Neural crest cell (in vitro differentiated cells): ENCODE data around the gene EMD. TPM values are rescaled to one million over a fixed set of nuclear protein-coding genes. Genes with fewer than 3 reads are reported as not detected.

Experiments
- DNase-seq: peaks from one replicate; pipeline ENCODE4 v3.0.0; 2021; ENCODE audit warnings: low read depth, mixed read lengths, low spot score
- H3K27ac Mint-ChIP-seq: one replicate; pipeline ENCODE4 v1.8.0; 2021; ENCODE audit warnings: mild to moderate bottlenecking, mixed read lengths; ENCODE audit not compliant: unreplicated experiment
- H3K27me3 Mint-ChIP-seq: 2 replicates; pipeline ENCODE4 v1.8.0; 2021; ENCODE audit warnings: low read depth, mild to moderate bottlenecking, mixed read lengths
- H3K36me3 Mint-ChIP-seq: 2 replicates; pipeline ENCODE4 v1.8.0; 2021; ENCODE audit warnings: low read depth, mild to moderate bottlenecking, mixed read lengths
- H3K4me1 Mint-ChIP-seq: 2 replicates; pipeline ENCODE4 v1.8.0; 2021; ENCODE audit warnings: mixed read lengths
- H3K4me3 Mint-ChIP-seq: one replicate; pipeline ENCODE4 v1.8.0; 2021; ENCODE audit warnings: mild to moderate bottlenecking, mixed read lengths
- H3K9me3 Mint-ChIP-seq: 2 replicates; pipeline ENCODE4 v1.8.0; 2021; ENCODE audit warnings: mixed read lengths
- total RNA-seq: library from RNA; stranded (reverse); gene quantifications from 2 replicates; pipeline ENCODE4 v1.2.1, GENCODE V29; 2021
- TF ChIP-seq, protein P1 (sequence below): fragments of 200-600 bp; sonication (generic); conservative IDR thresholded peaks from 2 replicates; pipeline ENCODE4 v1.5.0; 2021; ENCODE audit warnings: antibody characterized with exemption, mild to moderate bottlenecking

The EMD gene
- total RNA-seq, 1 donor from 2014 or later = 54.3 TPM

DNA sequence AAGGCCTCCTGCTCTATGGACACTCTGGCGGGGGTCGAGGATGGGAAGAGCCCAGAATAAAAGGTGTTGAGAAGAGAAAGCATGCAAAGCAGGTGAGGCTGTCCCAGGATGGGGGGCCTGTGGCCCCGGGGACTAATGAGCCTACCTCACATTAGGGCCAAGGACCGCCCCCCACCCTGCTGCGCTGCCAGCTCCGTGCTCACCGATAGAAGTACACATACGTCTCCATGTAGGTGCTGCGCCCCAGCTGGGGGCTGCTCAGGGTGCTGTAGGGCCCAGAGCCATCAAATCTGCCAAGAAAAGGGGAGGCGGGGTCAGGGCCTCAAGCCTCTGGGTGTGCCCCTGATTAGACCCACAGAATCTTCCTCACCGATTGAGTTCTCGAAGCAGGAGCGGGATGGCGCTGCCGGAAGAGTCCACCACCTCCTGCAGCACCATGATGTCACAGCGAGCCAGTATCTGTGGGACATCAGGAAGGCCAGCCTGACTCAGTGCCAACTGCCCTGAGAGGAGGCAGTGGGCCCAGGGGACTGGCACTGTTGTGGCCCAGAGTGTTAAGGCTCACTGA lies 25.6 kb downstream of the EMD start:
- Mint-ChIP-seq H3K4me3 (no peak overlapping the region), H3K9me3 (peaks cover 2% of the 10 kb centered on the region), H3K4me1 (peaks cover 10% of the 10 kb centered on the region), H3K27me3 (peaks cover 8% of the 10 kb centered on the region), H3K36me3 (peaks cover 10% of the 10 kb centered on the region), H3K27ac (no peak overlapping the region)
- TF ChIP-seq, protein P1, sequence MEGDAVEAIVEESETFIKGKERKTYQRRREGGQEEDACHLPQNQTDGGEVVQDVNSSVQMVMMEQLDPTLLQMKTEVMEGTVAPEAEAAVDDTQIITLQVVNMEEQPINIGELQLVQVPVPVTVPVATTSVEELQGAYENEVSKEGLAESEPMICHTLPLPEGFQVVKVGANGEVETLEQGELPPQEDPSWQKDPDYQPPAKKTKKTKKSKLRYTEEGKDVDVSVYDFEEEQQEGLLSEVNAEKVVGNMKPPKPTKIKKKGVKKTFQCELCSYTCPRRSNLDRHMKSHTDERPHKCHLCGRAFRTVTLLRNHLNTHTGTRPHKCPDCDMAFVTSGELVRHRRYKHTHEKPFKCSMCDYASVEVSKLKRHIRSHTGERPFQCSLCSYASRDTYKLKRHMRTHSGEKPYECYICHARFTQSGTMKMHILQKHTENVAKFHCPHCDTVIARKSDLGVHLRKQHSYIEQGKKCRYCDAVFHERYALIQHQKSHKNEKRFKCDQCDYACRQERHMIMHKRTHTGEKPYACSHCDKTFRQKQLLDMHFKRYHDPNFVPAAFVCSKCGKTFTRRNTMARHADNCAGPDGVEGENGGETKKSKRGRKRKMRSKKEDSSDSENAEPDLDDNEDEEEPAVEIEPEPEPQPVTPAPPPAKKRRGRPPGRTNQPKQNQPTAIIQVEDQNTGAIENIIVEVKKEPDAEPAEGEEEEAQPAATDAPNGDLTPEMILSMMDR = no peak
- no peak for DNase-seq

DNA sequence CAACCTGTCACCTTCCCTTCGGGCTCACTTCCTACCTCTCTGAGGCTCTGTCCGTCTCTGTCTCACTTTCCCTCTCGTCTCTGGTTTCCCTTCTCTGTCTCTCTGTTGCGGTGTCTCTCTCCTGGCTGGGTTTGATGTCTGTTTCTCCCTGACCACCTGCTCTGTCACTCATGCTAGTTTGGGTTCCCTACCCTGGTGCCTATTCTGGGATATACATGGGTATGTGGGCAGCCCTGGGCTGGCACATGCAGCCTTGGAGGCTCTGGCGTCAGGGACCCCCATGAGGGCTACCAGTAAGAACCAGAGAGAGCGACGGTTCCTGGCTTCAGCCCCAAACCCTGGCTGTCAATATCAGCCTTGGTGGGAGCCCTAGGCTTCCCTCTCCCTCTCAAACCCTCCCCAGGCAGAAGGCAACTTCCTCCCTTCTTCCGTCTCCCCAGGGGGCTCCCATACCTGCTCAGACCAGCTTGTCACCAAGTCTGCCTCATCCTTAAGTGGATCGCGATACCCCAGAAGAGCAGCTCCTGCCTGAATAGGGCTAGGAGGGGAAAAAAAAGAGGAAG lies 29.6 kb downstream of the EMD start:
- Mint-ChIP-seq H3K27ac (no peak overlapping the region), H3K27me3 (no peaks in the 10 kb centered on the region), H3K4me3 (peak overlapping the region; percentile 34), H3K9me3 (peaks cover 2% of the 10 kb centered on the region), H3K4me1 (peaks cover 13% of the 10 kb centered on the region), H3K36me3 (peaks cover 8% of the 10 kb centered on the region)
- no peak for DNase-seq
- TF ChIP-seq, protein P1 = no peak

DNA sequence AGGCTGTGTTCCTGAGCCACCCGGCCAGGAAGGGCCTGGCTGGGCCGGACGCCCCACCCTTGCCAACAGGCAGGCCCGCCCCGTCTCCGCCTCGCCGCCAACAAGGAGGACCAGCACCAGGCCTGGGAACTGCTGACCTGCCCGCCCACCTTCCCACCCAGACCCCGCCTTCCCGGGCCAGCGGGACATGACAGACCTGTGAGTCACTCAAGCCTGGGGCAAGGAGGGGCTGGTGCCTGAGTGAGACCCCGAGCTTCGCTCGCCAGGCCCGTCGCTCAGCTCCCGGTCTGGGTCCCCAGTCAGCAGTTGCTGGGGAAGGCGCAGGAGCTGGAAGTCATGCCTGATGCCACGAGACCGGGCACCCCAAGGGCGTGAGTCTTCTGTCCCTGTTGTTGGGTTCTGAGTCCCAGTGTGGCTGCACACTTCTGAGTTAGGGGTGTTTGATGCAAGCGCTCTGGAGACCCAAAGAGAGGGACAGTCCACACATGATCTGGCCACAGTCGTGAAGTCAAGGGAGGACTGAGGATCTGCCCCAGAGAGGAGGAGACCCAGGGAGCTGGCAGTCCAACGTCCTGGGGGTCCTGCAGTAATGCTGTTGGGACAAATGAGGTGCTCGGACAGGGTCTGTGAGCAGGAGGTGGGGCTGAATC lies 30.3 kb downstream of the EMD start, which contains the start of gene DNASE1L1:
DNASE1L1 (minus strand) TSS at position 33 of the 650 bp plus-strand sequence. CDS start 3,686 bp downstream, outside the sequence.
- no peak for DNase-seq
- TF ChIP-seq, protein P1 = no peak
- H3K4me3 Mint-ChIP-seq = peak within 1 kb of the TSS; percentile 75
- peaks cover 13% of the 10 kb centered on the region for H3K4me1 Mint-ChIP-seq
- H3K36me3 Mint-ChIP-seq = peaks cover 6% of the 10 kb centered on the region
- H3K9me3 Mint-ChIP-seq = no peaks in the 10 kb centered on the region
- no peak within 1 kb of the TSS for H3K27ac Mint-ChIP-seq
- no peaks in the 10 kb centered on the region for H3K27me3 Mint-ChIP-seq

DNA sequence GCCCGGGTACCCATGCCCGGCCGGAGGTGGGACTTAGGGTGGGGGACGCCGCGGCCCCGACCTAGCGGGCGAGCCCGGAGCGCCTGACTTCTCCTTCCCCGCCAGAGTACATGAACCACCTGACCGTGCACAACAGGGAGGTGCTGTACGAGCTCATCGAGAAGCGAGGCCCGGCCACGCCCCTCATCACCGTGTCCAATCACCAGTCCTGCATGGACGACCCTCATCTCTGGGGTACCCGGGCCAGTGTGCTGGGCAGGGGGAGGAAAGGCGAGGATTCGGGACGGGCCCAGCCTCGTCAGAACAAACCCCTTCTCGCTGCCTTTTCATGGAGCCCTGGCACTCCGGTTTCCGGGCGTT lies 32.9 kb downstream of the EMD start:
- peaks cover 13% of the 10 kb centered on the region for H3K4me1 Mint-ChIP-seq
- H3K9me3 Mint-ChIP-seq = no peaks in the 10 kb centered on the region
- H3K36me3 Mint-ChIP-seq = peaks cover 10% of the 10 kb centered on the region
- TF ChIP-seq, protein P1 = no peak
- H3K4me3 Mint-ChIP-seq = peak overlapping the region; percentile 79
- no peak overlapping the region for H3K27ac Mint-ChIP-seq
- H3K27me3 Mint-ChIP-seq = no peaks in the 10 kb centered on the region
- DNase-seq = peak; percentile 32

DNA sequence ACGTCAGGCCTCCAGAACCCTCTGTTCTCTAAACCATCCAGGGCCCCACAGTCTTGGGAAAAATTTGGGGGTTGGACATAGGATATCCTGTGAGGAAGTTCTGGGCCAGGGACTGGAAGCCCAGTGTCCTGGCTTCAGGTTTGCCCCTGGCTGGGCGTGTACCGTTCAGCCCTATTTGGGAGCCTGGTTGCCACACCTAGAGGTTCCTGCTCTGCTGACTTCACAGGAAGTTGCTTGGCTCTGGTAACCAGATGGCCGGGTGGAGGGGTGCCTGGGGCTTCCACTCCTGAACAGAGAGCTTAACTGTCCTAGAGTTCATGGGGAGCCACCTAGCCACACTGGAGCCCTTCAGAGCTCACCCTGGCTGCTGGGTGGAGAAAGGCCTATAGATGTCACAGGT lies 33.4 kb downstream of the EMD start:
- TF ChIP-seq, protein P1 = no peak
- DNase-seq = no peak
- Mint-ChIP-seq H3K4me3 (peak overlapping the region; percentile 79), H3K9me3 (no peaks in the 10 kb centered on the region), H3K27me3 (no peaks in the 10 kb centered on the region), H3K4me1 (peaks cover 13% of the 10 kb centered on the region), H3K36me3 (peaks cover 10% of the 10 kb centered on the region), H3K27ac (no peak overlapping the region)
